Neutrophil (primary cell): ENCODE results near the gene NR2F2.

Experiments used
- H3K27ac ChIP-seq: fragments of 200-600 bp; sonication (generic); 2 replicates; pipeline ENCODE4 v1.5.1; 2016; ENCODE audit warnings: mild to moderate bottlenecking, moderate library complexity
- H3K27me3 ChIP-seq: fragments of 200-600 bp; sonication (generic); 2 replicates; pipeline ENCODE4 v1.6.0; 2016; ENCODE audit warnings: mild to moderate bottlenecking
- H3K36me3 ChIP-seq: fragments of 200-600 bp; sonication (generic); 2 replicates; pipeline ENCODE4 v1.5.1; 2017
- H3K4me1 ChIP-seq, 2 experiments: fragments of 200-600 bp in 1 of 2; sonication (generic) in 1 of 2; 1 replicate in 1 of 2; 2 replicates in 1 of 2; pipeline versions ENCODE4 v1.5.1 to v1.6.1; 2013 to 2016; ENCODE audit warnings: low read depth in 1 of 2, low read length in 1 of 2, mild to moderate bottlenecking in 1 of 2, moderate library complexity in 1 of 2; ENCODE audit not compliant: control insufficient read depth in 1 of 2, insufficient read depth in 1 of 2
- H3K4me3 ChIP-seq, 2 experiments: fragments of 200-600 bp in 1 of 2; sonication (generic) in 1 of 2; 1 replicate in 1 of 2; 2 replicates in 1 of 2; pipeline ENCODE4 v1.5.1; 2013 to 2016; ENCODE audit warnings: low read depth in 1 of 2, low read length in 1 of 2, mild to moderate bottlenecking in 1 of 2, moderate library complexity in 1 of 2
- H3K9me3 ChIP-seq: fragments of 200-600 bp; sonication (generic); 2 replicates; pipeline ENCODE4 v1.5.1; 2016
- TF ChIP-seq, protein P1 (sequence below): fragments of 200-600 bp; sonication (generic); IDR thresholded peaks from 2 replicates; pipeline ENCODE4 v1.5.1; 2016; ENCODE audit warnings: antibody characterized with exemption

The NR2F2 gene

DNA sequence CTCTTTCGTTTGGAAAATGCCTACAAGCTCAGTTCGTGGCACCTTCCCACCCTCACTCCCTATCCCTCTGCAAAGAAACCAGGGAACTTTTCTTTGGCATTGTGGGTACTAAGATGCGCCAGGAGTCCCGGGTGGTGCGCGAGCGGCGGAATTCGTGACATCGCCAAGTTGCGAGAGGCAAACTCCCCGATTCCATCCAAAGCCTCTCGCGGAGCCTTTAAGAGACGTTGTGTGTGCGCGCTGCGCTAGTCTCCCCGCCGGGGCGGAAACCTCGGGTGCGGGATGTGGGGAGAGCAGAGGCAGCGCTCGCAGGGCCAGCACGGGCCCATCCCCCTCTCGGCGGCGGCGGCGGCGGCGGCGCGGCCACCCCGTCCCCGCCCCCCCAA is 443 bp upstream of the NR2F2 start:
- H3K27me3 ChIP-seq = peaks cover 99% of the 10 kb centered on the region
- no peak overlapping the region for H3K4me3 ChIP-seq
- no peaks in the 10 kb centered on the region for H3K9me3 ChIP-seq
- H3K4me1 ChIP-seq = peaks cover 0 to 3% of the 10 kb centered on the region in 2 experiments
- no peaks in the 10 kb centered on the region for H3K36me3 ChIP-seq
- no peak overlapping the region for H3K27ac ChIP-seq
- TF ChIP-seq, protein P1, sequence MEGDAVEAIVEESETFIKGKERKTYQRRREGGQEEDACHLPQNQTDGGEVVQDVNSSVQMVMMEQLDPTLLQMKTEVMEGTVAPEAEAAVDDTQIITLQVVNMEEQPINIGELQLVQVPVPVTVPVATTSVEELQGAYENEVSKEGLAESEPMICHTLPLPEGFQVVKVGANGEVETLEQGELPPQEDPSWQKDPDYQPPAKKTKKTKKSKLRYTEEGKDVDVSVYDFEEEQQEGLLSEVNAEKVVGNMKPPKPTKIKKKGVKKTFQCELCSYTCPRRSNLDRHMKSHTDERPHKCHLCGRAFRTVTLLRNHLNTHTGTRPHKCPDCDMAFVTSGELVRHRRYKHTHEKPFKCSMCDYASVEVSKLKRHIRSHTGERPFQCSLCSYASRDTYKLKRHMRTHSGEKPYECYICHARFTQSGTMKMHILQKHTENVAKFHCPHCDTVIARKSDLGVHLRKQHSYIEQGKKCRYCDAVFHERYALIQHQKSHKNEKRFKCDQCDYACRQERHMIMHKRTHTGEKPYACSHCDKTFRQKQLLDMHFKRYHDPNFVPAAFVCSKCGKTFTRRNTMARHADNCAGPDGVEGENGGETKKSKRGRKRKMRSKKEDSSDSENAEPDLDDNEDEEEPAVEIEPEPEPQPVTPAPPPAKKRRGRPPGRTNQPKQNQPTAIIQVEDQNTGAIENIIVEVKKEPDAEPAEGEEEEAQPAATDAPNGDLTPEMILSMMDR = no peak

DNA sequence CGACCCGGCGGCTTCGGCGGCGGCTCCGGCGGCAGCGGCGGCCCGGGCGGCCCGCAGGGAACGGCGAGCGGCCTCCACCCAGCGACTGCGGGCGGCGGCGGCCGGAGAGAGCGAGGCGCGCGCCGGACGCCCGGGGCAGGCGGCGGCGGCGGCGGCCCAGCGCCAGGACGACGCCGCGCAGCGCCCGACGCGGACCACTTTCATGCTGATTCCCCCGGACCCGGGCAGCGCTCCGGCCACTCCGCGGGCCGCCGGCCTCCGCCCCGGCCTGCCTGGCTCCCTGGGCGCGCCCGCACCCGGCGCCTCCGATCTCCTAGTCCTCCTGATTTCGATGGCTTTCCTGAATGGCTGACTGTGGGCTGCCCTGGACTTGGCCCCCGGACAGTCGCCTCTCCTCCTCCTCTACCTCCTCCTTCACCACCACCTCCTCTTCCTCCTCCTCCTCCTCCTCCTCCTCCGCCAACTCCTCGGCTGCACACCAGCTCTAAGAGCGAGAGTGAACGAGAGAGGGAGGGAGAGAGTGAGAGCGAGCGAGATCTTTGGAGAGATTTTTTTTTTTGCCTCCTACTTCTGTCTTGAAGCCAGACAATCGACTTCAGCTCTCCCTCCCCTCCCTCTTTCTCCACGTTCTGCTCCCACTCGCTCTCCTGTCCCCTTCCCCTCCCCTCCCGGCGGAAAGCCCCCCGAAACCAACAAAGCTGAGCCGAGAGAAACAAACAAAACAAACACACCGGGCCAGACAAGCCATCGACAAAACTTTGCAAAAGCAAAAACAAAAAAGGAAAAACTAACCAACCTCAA is 844 bp downstream of the NR2F2 start:
- peaks cover 0 to 3% of the 10 kb centered on the region in 2 experiments for H3K4me1 ChIP-seq
- no peaks in the 10 kb centered on the region for H3K9me3 ChIP-seq
- TF ChIP-seq, protein P1 = no peak
- H3K36me3 ChIP-seq = no peaks in the 10 kb centered on the region
- no peak overlapping the region for H3K27ac ChIP-seq
- H3K27me3 ChIP-seq = peaks cover 99% of the 10 kb centered on the region
- no peak overlapping the region for H3K4me3 ChIP-seq

DNA sequence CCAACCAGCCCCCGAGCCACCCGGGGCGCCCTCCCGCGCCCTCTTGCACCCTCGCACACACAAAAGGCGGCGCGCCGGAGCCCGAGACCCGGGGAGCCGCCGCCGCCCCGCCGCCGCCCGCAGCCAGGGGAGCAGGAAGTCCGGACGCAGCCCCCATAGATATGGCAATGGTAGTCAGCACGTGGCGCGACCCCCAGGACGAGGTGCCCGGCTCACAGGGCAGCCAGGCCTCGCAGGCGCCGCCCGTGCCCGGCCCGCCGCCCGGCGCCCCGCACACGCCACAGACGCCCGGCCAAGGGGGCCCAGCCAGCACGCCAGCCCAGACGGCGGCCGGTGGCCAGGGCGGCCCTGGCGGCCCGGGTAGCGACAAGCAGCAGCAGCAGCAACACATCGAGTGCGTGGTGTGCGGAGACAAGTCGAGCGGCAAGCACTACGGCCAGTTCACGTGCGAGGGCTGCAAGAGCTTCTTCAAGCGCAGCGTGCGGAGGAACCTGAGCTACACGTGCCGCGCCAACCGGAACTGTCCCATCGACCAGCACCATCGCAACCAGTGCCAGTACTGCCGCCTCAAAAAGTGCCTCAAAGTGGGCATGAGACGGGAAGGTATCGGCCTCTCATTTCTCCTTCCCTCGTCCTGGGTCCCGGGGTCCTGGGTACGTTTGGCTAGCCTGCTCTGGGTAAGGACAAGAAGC is 1.6 kb downstream of the NR2F2 start:
- TF ChIP-seq, protein P1 = no peak
- Histone ChIP-seq H3K4me3 (no peak overlapping the region), H3K4me1 (peaks cover 0 to 3% of the 10 kb centered on the region in 2 experiments), H3K27ac (no peak overlapping the region), H3K27me3 (peaks cover 99% of the 10 kb centered on the region), H3K36me3 (no peaks in the 10 kb centered on the region), H3K9me3 (no peaks in the 10 kb centered on the region)

DNA sequence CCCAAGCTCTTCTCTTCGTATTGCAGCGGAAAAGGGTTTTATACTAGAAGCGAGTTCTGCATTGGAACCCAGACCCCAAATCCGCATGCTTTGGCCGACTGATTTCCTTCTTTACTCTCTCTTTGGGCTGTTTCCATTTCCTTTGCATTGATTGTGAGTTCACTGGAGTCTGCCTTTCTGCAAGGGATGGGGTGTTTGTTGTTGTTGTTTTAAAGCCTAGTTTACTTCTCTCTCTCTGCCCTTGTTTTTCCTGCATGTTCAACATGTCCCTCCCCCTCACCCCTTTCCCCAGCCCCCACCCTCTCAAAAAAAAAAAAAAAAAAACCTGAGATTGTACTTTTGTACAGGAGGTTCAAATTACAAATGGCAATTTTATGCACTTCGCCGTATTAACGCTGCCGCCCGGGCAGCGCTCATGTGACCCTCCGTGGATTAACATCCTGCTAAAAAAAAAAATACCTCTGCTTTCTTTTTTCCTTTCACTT is 2.2 kb downstream of the NR2F2 start:
- no peak overlapping the region for H3K27ac ChIP-seq
- H3K4me3 ChIP-seq = no peak overlapping the region
- TF ChIP-seq, protein P1 = no peak

DNA sequence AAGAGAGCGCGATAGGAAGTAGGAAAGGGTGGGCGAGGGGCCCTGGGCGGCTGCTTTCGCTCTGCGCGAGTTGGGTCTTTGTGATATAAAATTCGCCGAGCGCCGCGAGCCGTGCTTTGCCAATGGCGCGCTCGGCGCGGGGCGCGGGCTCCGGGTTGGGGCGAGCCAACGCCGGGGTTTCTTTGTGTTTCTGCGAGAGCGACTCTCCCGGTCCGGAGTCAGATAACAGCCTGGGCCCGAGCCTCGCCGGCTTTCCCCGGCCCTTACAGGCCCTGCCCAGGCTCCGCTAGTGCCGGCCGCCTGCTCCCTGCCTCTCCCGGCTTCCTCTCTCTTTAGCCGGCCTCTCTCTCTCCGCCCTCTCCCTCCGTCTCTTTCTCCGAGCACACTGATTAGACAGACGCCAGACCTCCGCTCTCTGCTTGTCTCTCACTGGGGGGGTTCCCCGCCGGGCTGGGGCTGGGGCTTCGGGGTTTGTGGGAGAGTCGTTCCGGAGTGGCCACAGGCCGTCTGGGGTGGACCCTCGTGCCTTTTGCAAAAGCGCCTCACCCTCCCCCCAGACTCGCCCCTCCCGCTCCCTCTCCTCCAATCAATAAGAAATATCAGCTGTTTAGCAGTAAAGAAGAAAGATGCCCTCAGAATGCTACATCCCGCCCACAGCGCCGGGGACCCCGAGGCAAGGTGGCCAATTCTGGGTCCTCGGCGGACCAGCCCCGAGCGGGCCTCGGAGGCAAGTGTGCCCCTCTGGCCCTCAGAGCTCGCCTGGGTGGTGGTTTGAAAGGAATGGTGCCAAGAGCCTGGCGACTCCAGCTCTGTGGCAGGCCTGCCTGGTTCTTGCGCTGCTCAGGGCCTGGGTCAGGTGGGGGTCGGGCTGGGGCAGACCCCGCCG is 2.9 kb downstream of the NR2F2 start:
- H3K9me3 ChIP-seq = no peaks in the 10 kb centered on the region
- no peak overlapping the region for H3K27ac ChIP-seq
- no peaks in the 10 kb centered on the region for H3K36me3 ChIP-seq
- TF ChIP-seq, protein P1 = no peak
- peaks cover 99% of the 10 kb centered on the region for H3K27me3 ChIP-seq
- H3K4me1 ChIP-seq = peaks cover 0 to 3% of the 10 kb centered on the region in 2 experiments
- no peak overlapping the region for H3K4me3 ChIP-seq

More for the DNA sequence above, 2.2 kb downstream of the NR2F2 start:
- Histone ChIP-seq H3K36me3 (no peaks in the 10 kb centered on the region), H3K4me1 (peaks cover 0 to 3% of the 10 kb centered on the region in 2 experiments), H3K9me3 (no peaks in the 10 kb centered on the region), H3K27me3 (peaks cover 99% of the 10 kb centered on the region)
